Putamen (tissue), 1 donor: ENCODE measurements around the gene COLQ.
A peak's percentile ranks its signal among the peaks of the same experiment; 100 is the strongest.

ENCODE experiments used
- DNase-seq: peaks from one replicate; pipeline ENCODE4 v3.0.0-alpha.2; 2016; ENCODE audit warnings: low spot score

COLQ gene

DNA sequence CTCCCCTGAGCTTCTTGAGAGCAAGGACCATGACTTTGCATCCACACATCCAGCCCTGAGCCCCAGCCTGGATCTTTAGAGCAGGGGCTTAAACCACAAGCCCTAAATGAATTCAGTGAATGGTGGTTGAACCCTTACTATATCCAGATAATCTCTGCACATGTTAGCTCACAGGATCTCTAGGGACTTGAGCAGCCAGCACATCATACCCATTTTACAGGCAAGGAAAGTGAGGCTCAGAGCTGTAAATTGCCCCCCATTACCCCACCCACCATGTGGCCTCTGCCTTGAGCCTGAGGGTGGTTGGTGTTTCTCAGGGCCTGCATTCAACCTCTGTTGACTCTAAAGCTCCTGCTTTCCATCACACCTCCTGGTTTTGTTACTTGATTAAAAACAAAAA, 66.5 kb downstream of the COLQ start:
- DNase-seq, result no peak

DNA sequence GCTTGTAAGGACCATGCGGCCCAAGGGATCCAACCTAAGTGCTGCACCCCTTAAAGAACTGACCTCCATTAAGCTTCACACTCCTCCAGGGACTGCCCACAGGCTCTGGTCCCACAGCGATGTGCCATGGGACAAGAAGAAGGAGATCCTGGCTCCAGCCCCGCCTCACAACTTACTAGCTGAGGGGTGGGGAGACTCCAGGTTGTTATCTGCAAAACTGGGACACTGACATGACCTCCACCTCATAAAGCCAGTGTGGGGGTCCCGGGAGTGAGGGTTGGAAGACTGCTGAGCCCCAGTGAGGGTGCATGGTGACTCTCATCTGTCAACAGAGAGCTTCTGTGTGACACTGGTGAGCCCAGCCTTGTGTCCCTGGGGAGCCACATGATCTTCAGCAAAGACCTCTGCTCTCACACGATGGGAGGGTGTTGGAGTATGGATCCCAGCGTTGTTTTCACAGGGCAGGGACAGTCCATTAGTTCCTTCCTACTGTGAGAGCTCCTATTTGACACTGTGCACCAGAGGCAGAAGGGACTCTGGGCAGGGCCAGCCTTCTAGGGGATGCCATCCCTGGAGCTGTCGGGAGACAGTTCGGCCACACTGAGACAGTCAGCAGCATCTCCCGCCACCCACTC, 67.4 kb downstream of the COLQ start:
- DNase-seq, result no peak

DNA sequence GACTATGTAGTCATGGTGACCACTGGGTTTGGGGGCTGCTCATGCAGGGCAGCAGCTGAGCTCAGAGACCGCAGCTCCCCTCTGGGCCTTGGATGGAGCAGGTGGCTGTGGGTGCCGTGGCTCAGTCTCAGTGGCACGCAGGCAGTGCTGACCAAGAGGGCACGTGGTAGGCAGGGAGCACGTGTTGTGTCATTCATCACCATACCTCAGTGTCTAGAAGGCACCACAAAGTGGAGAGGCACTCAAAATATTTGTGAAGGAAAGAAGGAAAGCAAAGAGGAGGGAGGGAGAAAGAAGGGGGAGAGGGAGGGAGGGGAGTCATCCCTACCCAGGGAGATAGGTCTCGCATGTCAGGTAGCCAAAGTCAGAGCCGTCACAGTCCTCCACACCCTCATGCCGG, 68.0 kb downstream of the COLQ start:
- no peak for DNase-seq

DNA sequence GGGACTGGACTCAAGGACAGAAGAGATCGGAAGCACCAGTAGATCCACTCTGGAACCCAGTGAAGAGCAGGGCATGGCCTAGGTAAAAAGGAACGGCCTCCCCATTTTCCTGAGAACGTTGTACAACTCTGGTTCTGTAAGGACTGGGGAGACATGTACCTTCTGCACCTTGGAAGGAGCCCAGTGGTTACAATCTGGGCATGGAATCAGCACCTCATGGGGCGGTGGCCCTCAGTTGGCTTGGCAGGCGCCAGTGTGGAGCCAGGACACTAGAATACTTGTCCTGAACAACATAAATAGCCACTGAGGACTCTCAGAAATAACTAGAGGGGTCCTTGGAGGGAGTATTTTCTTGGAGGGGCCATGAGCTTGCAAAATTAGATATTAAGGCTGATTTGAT, 68.5 kb downstream of the COLQ start:
- no peak for DNase-seq

DNA sequence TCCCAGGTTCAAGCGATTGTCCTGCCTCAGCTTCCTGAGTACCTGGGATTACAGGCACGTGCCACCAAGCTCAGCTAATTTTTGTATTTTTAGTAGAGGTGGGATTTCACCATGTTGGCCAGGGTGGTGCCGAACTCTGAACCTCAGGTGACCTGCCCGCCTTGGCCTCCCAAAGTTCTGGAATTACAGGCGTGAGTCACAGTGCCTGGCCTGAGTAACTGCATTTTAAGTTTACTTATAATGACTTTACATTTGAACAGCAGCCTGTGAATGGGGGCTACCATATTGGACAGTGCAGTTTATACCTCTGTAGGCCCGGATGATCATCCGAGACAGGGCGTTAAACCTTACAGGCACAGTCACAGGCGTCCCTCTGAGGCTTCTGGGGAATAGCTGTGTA, 69.3 kb downstream of the COLQ start:
- DNase-seq, result no peak

DNA sequence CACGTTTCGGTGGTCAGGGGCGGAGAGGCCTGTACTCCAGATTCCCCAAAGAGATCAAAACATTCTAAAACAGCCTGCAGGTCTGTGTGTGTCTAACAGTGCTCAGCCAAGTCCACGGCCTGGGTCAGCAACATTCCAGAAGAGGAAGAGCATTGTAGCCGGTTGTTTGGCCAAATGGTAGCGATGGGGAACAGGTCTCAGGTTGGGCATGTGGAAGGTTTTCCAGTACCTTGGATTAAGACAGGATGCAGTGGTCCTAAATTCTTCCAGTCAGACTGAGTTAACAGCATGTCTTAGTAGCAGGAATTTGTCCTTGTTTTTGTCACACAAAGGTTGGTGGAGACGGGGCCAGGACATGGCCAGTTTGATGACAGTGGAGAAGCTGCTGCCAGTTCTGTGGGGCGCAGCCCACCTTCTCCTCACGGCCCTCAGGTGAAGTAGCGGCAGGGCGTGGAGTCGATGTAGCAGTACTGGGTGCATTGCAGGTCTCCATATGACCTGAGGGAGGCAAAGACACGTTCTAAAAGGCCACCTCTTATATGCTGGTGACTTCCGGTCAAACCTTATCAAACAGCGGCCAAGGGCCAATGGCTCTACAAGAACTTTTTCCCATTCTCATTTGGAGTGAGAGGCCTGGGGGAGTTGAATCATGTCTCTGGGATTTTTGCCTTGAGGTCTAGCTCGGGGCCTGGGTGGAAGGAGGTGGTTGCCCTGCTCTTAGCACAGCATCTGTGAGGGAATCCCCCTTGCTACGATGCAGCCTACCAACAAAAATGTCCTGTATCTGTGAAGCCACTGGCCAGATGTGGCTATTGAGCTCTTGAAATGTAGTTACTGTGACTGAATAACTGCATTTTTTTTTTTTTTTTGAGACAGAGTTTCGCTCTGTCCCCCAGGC, 70.0 kb downstream of the COLQ start:
- DNase-seq, result no peak

DNA sequence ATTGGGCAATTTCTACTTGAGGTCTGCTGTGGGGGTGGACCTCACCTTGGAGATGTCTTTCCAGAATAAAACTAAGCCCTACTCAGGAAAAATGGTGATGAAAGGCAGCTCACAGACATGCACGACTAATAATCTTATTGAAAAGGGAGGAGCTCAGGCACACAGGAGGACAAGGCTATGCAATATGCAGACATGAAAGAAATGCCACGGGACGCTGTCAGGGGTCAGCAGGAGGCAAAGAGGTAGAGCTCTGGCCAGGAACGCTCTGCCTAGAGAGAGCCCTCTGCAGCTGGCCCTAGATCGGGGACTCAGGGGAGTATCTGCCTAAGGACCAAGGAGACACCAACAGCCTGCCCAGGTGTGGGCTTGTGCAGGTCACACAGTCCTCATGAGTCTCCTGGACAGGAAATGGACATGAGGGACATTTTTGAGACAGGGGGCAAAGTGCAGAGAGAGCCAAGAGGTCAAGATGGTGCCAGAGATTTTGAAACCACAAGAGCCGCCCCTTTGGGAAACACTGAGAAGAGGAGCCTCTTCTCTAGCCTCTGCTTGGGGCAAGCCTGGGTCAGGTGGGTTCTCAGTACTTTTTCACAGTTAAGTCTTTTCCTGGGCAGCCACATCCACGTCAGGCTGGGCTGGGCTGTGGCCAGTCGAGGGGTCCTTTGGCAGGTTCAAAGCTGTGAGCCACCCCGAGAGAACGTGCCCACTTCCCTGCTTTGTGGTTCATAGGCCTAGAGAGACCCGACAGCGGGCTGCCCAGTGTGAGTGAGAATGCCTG, 70.9 kb downstream of the COLQ start:
- DNase-seq, result no peak

DNA sequence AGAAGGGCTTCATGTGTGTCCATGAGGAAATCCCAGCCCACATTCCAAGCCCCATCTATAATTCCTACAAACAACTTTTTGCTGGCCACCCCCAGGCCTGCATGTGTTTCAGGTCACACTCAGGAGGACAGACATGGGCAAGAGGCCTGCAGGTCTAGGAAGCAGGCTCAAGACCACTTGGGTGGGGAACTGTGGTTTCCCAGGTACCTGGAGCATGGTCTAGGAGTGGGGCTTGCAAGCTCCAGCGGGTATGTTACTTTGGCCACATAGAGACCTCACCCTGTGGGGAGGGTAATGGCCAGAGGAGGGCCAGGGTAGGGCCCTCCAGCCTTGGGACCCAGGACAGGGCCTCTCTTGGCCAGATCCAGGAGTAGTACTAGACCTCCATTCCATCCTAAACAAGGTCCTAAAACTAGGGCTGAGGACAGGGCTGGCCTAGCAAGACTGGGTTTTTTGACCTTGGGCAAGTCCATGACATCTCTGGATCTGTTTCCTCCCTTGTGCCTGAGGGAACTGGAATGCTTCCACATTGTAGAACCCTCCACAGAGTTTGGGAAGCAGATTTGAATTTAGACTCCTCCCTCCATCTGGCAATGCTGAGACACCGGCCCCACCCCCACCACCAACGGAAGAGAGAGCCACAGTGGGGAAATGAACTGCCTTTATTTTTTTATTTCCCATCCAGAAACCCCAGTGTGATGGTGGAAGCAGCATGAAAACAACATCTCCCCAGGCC, 71.8 kb downstream of the COLQ start:
- no peak for DNase-seq

DNA sequence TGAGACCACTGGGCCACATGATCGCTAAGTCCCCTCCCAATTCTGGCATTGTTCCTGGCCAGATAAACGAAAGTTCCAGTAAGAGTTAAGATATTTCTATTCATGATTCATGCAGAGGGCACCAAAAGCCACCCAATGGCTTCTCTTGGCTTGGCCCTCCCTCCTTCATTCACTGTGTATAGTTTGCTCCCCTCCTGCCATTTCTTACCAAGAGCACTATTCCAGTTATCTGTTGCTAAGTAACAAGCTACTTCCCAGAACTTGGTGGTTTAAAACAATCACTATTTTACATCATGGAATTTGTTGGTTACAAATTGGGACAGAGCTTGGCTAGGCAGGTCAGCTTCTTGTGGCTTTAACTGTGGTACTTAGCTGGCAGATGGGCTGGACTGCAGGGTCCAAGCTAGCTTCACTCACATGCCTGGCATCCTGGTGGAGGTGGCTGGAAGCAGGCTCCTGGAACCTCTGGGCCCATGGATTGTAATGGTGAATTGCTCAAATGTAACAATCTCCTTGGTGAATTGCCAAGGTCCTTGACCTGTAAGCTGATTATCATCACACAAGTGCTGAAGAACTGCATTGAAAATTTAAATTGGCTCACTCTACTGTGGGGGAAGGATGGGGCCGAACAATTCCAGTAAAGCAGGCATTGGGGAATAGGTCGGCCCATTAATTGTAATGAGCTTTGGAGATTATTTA, 77.5 kb downstream of the COLQ start:
- DNase-seq, result no peak

DNA sequence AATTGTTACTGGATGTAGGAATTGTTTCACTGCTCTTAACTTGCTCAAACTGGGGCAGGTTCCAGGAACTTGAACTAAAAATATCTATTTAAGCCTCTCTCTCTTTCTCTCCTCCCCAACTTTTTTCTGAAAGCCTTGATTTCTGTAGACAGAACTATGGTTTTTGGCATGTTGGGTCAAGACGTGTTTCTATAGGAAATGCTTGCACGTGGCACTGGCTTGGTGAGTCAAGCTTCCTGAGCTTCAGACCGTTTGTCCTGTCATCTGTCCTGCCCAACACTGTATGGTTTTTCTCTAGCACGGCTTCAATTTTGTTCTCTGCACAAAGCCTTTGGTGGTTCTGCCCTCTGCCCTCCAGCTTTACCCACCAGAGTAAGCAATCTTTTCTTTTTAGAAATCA, 80.6 kb downstream of the COLQ start:
- DNase-seq, result peak; percentile 50

DNA sequence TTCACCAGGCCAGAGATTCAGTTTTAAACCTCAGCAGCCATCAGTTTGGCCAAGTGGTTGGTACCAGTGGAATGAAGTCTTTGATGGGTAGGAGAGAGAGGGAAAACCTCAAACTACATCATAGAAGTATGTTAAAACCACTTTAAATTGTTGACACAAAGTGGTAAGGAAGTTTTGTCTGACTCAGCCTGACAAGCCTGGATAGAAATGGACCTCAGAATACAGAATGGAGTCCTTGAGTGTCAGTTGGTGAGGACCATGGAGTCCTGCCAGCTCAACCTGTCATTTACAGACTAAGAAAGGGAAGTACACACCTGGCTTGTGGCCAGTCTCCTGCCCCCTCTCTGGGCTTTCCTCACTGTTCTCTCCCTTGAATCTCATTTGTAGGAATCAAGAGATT, 82.0 kb downstream of the COLQ start:
- no peak for DNase-seq

DNA sequence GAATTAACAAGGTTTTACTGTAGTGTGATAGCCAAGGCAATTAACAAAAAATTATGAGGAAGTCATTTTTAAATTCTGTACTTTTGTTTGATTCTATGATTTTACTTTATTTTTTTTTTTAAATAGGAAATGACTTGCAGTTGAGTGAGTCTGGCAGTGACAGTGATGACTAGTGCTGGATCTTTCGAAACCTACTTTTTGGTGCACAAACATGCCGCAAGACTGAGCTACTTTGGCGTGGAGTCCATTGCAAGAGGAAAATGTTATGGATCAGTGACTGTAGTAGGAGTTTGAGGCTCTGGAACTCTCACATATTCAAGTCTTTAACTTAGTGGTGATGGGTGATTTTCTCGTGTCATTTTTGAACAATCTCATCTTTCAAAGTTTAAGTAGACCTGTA, 82.5 kb downstream of the COLQ start:
- no peak for DNase-seq

DNA sequence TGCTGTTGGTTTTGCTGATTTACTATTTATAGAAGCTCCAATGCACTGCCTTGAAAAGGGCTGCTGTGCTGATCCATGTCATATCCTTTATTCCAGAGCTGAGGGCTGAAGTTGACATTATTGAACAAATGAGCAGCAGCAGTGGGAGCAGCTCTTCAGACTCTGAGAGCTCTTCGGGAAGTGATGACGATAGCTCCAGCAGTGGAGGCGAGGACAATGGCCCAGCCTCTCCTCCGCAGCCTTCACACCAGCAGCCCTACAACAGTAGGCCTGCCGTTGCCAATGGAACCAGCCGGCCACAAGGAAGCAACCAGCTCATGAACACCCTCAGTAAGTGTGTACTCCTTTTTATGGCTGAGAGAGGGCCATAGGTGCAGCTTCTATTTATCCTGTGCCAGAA, 85.3 kb downstream of the COLQ start:
- DNase-seq, result peak; percentile 70

DNA sequence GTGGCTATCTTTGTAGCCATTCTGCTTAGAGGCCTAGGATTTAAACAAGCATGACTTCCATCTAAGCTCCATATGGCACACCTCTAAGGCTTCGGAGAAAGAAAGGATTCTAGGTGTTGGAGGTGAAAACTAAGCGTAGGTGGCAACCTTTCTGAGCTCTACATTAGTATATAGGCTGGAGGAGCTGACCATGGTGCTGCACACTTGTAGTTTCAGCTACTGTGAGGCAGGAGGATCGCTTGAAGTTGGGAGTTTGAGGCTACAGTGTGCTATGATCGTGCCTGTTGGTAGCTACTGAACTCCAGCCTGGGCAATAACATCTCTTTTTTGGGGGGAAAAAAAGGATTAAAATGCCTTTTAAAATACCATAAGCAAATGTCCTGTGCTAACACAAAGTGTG, 86.8 kb downstream of the COLQ start:
- no peak for DNase-seq

DNA sequence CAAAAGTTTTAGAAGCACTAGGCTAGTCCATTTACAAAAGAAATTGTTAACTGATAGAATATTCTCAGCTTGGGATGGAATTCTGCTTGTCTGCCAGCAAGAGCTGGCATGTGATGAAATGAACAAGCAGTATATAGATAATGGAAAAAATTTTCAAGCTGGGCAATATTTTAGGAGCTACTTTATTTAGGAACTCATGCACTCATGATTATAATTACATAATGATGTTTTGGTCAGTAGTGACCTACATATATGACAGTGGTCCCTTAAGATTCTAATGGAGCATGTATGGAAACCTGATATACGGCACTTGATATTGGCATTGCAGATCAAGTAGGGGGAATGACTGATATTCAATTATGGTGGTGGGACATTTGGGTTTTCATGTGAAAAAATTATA, 88.0 kb downstream of the COLQ start:
- no peak for DNase-seq

DNA sequence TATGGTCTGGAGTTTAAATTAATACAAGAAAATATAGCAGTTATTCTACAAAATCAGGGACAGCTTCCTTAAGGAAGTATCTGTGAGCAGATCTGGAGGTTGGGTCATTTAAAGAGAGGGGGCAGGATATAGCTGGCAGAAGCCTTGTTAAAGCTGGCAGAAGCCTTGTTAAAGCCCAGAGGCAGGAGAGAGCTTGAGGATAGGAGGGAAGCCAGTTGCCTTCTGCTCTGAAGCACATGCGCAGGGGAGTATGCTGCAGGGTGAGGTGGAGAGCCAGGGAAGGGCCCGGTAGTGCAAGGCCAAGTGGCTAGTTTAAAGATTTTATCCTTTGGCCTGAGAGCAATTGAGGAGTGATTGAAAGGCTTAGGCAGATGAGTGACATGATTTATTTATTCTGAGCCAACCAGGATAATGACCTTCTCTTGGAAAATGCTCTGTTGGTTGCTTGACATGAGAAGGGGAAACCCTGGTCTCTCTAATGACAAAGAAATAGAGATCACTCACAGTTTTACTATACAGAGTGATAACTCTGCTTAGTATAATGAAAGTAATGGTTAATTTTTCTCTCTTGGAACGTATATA, 90.2 kb downstream of the COLQ start:
- no peak for DNase-seq

DNA sequence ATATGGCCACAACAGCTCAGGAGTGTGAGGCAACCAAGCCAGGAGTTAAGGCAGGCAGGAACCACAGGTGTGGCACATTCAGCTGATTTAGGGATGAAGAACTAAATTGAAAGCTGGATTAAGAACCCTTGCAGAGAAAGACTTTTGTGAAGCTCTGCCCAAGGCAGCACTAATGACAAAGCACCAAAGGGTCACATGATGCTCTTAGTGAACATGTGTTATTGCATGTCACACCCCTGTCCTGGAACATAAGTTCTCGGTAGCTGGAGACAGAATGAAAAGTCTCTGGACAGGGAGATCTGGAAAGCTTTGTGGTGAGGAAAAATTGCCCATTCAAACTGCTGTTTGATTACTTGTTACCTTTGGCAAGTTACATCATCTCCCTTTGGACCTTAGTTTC, 90.9 kb downstream of the COLQ start:
- no peak for DNase-seq

DNA sequence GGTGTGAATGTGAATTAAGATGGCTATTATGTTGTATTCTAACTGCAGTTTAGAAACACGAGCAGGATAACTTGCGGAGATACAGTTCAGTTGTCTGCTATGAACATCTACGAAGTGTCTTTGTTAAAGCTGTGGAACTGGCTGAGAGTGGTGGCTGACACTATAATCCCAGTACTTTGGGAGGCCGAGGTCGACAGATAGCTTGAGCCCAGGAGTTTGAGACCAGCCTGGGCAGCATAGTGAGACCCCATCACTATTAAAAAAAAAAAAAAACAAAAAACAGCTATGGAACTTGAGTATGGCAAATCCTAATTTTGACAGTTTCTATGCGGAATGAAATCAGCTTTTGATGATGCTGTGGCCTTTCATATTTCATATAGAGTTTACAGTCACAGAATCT, 92.4 kb downstream of the COLQ start:
- no peak for DNase-seq

DNA sequence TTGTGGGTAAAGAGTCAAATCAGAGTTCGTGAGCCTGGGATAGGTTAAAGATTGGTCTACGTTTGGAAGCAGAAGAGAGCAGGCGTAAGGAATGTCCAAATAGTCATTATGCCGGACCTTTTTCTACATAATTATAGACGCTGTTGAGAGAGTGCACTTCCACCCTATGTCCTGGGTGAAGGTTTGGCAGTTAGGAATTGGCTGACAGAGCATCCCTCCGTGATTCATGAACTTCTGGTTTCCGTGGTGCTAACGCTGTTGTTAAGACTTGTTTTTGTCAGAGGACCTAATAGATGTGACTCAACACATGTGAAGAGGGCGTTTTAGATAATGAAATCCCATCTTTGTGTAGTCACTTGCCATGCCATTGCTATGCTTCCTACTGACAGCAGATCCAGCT, 93.0 kb downstream of the COLQ start:
- no peak for DNase-seq

DNA sequence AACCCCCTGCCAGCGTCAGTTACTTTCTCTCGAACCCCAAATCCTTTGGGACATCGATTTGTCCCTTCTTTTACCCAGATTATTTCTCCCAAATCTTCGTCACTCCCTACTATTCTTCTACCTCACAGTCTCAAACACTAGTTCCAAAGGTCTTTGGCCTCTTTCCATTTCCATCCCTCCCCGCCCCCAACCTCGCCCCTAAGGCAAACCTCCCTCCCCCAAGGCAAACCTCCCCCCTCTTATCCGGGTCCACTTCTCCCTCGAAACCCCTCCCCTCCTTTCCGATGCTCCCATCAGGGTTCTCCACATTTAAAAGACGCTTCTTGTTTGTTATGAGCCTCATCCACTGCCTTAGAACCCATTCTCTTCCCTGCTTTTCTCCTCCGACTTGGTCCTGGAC, 93.5 kb downstream of the COLQ start:
- no peak for DNase-seq

DNA sequence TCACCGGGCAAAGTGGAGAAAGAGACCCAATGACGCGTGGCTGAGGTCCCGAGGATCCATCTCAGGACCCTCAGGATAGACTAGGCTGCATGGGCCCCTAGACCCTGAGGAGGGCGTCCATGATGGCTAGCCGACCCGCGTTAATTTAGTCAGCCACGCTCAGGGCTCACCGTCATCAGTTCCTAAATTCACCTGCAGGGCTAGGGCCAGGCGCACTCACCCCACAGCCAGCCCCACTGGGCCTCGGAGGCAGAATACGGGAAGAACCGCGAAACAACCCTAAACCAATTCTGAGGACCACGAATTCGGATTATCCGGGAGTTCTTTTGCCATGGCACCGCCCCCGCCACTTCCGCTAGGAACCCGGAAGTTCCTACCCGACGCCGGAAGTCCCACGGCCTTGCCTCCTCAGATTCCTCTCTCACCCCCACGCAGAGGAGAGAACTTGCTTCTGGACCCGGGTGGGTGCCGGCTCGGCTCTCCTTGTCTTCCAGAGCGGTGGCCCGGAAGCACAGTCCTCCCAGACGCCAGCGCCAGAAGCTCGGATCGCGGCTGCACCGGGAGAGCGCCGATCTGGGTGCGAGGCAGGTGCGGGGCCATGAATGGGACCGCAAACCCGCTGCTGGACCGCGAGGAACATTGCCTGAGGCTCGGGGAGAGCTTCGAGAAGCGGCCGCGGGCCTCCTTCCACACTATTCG, 94.2 kb downstream of the COLQ start, which contains the start of the genes EAF1 and METTL6:
TSS of gene EAF1 (plus strand) at position 417 of the 699 bp plus-strand sequence. CDS start at position 599, 182 bp downstream.
TSS of gene METTL6 (minus strand) at position 363 of the 699 bp plus-strand sequence. CDS start 1,033 bp downstream, outside the sequence.
- peak; percentile 87 for DNase-seq
